ENCODE data around the gene INCA1.

DNA sequence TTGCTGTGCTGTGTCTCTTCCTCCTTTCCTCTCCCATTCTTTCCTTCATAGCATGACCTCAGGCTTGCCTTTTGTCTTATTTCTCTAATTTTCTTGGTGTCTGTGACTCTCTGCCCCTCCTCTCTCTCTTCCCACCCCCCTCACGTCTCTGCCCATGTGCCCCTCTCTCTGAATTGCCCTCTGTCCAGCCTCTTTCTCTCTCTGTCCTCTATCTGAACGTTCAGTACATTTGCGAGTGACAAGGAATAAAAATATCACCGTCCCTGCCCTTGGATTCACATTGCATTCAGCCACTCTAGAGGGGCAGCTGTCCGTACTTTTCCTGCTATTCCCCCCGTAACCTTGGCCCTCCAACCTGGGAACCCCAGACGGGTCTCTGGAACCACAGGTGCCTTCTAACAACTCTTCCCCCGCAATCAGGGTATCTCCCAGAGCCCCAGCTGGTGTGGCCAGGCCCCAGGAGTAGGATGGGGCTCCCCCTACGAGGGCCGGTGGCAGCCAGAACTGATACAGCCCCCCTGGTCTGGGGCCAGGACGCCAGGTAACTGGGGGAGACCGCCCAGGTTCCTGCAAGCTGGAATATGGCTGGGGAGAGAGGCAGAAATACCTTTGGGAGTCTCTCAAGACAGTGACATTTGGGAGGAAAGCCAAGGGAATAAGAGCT, 2.2 kb upstream of the INCA1 start:
- TF ChIP-seq CTCF (IDR thresholded peaks at IDR 0.05; ENCODE audit: insufficient read depth, low read length, poor library complexity, severe bottlenecking) (no peak), EZH2phosphoT487 (conservative IDR thresholded peaks at IDR 0.05; ENCODE audit: low read length) (no peak)
